Renal cortical epithelial cell (primary cell): ENCODE measurements around the gene PRKAR1B. TPM values are rescaled to one million over a fixed set of nuclear protein-coding genes. Genes with fewer than 3 reads are reported as not detected.
"Not testable (repeated sequence)": the region's sequence is repeated elsewhere in the genome, so short reads cannot be mapped to it uniquely, and the experiment has no call there.

ENCODE experiments used
- DNase-seq: peaks from one replicate; pipeline ENCODE4 v3.0.0-alpha.2; 2011; ENCODE audit warnings: low read depth
- total RNA-seq: library from RNA; depleted of rRNA; stranded (reverse); fragments of >200 nt; gene quantifications from 2 replicates; pipeline ENCODE4 v1.2.3, GENCODE V29; 2014

PRKAR1B gene
- total RNA-seq, 1 donor from 2014 or later = 35.7 TPM

DNA sequence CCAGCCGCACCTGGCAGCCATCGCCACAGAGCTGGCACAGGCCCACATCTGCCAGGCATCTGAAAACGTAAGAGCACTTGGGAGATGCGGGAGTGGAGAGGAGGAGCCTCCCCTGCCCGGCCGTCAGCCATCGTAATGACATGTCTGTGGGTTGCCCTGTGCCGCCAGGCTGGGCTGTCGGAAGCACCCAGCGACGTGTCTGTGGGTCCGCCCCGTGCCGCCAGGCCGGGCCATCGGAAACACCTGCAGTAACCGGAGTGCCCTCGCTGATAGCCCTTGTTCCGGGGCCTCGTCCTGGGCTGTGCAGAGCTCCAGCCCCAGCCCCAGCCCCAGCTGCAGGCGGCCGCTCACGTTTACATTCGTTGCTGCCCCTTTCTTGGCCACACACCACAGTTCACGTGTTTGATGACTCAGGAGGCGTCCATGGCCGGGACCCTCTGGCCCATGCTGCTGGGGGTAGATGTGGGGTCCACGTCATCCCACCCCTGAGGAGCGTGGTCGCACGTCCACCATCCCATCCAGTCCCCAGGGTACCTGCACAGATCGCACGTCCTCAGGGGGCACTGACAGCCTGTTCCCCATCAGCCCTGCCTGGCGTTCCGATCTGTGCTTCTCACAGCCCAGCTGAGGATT, 30.0 kb upstream of the PRKAR1B start:
- DNase-seq = no peak

GRCh38 chr7:756231-756927, 29.3 kb upstream of the PRKAR1B start:
- no peak for DNase-seq

GRCh38 chr7:755413-755805, 28.3 kb upstream of the PRKAR1B start:
- DNase-seq = no peak

- DNase-seq = no peak
Observed at GRCh38 chr7:754531-755412, 27.7 kb upstream of the PRKAR1B start.

GRCh38 chr7:753190-753589, 26.1 kb upstream of the PRKAR1B start:
- DNase-seq = no peak

GRCh38 chr7:752256-752655, 25.2 kb upstream of the PRKAR1B start:
- not testable (repeated sequence) for DNase-seq

DNA sequence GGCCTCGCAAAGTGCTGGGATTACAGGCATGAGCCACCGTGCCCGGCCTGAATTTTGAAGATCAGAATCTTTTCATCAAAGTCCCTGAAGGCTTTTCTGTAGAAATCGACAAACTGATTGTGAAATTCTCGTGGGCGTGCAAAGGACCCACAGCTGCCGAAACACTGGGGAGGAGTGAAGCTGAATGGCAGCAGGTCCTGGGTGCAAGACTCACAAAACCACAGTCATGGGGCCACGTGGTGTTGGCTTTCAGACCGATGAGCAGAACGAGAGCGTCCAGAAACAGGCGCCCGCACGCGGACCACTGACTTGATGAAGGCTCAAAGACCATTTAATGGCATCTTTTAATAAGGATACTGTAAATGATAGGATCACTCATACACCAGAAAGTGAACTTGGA, 24.7 kb upstream of the PRKAR1B start:
- DNase-seq = no peak

DNA sequence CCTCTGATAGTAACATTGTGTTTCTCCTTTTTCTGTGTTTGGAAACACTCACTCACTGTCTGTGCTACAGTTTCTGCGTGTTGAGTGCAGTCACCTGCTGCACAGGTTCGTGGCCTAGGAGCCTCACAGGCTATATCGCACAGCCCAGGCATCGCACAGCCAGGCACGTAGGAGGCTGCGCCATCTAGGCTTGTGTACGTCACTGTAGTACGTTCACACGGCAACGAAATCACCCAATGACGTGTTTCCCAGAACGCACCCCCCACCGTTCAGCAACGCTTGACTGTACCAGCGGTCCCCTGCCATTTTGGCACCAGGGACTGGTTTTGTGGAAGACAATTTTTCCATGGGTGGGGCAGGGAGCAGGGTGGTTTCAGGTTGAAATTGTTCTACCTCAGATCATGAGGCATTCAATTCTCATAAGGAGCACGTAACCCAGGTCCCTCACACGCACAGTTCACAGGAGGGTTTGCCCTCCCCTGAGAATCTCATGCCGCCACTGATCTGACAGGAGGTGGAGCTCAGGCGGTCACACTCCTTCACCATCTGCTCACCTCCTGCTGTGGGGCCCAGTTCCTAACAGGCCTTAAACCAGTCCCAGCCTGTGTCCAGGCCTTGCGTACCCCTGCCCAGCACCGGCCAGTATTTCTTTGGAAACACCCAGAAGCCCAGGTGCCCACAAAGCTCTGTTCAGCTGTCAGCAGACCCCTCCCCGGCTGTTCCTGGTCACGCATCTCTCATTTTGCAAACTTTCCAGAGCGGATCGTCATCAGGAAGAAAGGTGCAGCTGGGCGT, 23.2 kb upstream of the PRKAR1B start:
- DNase-seq = no peak

DNA sequence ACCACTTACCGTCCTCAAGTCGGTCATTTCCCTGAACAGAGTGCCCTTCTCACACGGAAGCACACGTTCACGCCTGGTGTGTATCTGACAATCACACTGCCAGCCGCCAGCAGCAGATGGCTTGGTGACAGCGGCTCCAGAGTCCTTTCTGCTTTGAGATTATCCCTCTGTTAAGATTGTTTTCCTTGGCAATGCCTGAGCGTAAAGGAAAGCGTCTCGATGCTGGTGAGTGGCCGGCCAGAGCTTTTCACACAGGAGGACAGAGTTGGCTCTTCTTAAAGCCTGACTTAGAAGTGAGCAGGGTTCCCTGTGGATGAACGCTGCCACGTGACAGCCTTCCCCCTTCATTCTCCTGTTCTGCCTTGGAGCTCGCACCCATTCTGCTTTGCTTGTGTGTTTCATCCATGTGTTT, 22.1 kb upstream of the PRKAR1B start:
- DNase-seq = no peak

GRCh38 chr7:748446-748845, 21.4 kb upstream of the PRKAR1B start:
- no peak for DNase-seq

DNA sequence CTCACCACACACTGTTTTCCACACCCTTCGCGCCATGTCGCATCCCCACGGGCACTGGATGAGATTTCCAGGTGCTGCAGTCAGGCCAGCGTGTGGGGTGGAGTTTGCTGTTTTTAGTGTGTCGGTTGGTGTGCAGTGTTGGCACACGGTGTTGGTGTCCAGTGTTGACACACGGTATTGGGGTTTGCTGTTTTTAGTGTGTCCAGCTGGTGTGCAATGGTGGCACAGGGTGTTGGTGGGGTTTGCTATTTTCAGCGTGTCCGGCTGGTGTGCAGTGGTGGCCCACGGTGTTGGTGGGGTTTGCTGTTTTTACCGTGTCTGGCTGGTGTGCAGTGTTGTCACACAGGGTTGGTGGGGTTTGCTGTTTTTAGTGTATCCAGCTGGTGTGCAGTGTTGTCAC, 20.1 kb upstream of the PRKAR1B start:
- no peak for DNase-seq

DNA sequence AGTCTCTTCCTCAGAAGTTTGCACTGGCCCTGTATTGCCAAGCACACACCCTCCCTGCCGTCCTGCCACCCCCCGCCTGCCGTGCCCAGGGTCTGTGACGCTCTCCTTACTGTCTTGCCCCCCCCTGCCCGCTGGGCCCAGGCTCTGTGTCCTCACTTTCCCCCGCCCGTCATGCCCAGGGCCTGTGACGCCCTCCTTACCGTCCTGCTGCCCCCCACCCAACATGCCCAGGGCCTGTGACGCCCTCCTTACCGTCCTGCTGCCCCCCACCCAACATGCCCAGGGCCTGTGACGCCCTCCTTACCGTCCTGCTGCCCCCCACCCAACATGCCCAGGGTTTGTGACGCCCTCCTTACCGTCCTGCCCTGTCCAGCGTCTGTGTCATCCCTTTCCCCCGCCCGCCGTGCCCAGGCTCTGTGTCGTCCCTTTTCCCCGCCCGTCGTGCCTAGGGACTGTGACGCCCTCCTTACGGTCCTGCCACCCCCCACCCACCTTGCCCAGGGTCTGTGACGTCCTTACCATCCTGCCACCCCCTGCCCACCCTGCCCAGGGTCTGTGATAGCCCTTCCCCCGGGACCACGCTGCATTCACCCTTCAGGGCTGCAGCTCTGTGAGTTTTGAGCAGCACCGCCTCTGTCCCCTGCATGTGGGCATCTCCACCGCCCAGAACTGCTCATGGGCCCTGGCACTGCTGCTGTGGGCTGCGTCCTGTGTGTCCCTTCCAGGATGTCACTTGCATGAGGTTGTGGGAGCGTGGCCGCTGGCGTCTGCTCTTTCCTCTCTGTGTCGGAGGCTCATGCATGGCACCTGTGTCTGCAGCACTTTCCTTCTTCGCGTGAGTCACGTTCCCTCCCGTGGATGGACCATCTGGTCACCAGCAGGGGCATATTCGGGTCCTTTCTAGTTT, 19.3 kb upstream of the PRKAR1B start:
- no peak for DNase-seq

GRCh38 chr7:745431-746154, 18.5 kb upstream of the PRKAR1B start:
- no peak for DNase-seq

GRCh38 chr7:744854-745430, 17.9 kb upstream of the PRKAR1B start:
- DNase-seq = no peak

DNA sequence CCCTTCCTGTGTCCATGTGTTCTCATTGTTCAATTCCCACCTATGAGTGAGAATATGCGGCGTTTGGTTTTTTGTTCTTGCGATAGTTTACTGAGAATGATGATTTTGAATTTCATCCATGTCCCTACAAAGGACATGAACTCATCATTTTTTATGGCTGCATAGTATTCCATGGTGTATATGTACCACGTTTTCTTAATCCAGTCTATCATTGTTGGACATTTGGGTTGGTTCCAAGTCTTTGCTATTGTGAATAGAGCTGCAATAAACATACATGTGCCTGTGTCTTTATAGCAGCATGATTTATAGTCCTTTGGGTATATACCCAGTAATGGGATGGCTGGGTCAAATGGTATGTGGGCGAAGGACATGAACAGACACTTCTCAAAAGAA, 17.0 kb upstream of the PRKAR1B start:
- not testable (repeated sequence) for DNase-seq

- DNase-seq = not testable (repeated sequence)
Observed at GRCh38 chr7:743341-744127, 16.5 kb upstream of the PRKAR1B start.

DNA sequence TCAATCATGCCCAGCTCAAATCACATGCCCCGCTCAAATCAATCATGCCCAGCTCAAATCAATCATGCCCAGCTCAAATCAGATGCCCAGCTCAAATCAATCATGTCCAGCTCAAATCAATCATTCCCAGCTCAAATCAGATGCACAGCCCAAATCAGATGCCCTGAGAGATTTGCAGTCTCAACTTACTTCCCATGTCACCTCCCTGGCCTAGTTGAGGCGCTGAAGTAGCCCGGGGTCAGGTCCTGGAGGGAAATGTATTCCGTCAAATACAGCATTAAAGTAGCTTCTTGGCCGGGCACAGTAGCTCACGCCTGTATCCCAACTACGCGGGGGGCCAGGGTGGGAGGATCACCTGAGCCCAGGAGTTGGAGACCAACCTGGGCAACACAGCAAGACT, 15.7 kb upstream of the PRKAR1B start:
- DNase-seq = no peak

- DNase-seq = no peak
Observed at GRCh38 chr7:741850-742249, 14.8 kb upstream of the PRKAR1B start.

GRCh38 chr7:741191-741671, 14.2 kb upstream of the PRKAR1B start:
- DNase-seq = no peak
